K562 (cell line): ENCODE data around the gene ZNF821. TPM values are rescaled to one million over a fixed set of nuclear protein-coding genes. Genes with fewer than 3 reads are reported as not detected.

ENCODE experiments used
- ATAC-seq: fragments of 200-7000 bp; cut with Tn5 transposase; 3 replicates; pipeline ENCODE4 v1.9.1; 2020; ENCODE audit warnings: moderate library complexity
- BruUV-seq: library from RNA; stranded (reverse); fragments of 400-500 nt; replicated peaks from 2 replicates; lab custom pipeline; 2021; lab: Mats Ljungman, UMichigan
- CTCF ChIA-PET: fragments of 300-600 bp; formaldehyde crosslinking; extraction: SDS; loops from one replicate; lab custom pipeline; 2021; ENCODE audit warnings: low intra/inter-chr PET ratio; lab: Yijun Ruan, JAX
- POLR2A ChIA-PET: fragments of 300-600, 350-650 bp; sonication (Branson Sonifier 250); formaldehyde crosslinking; extraction: SDS; loops from one replicate; lab custom pipeline; 2021; ENCODE audit warnings: antibody characterized with exemption, inconsistent platforms; lab: Yijun Ruan, JAX
- DNase-seq, 4 experiments: peaks; one replicate each; pipeline versions ENCODE4 v3.0.0 to v3.0.0-alpha.2; 2011 to 2018; ENCODE audit warnings: low spot score in 3 of 4, mixed read lengths in 3 of 4; ENCODE audit errors: extremely low read depth in 1 of 4
- FAIRE-seq: peaks from 2 replicates; lab custom pipeline; 2011; peaks lifted over from hg19 to GRCh38; lab: Jason Lieb, UNC
- H2AFZ ChIP-seq: 2 replicates; pipeline ENCODE4 v1.6.0; 2011; ENCODE audit warnings: low read depth, low read length, control low read depth, inconsistent platforms
- H3K27ac ChIP-seq: fragments of 200-600 bp; 3 replicates; pipeline ENCODE4 v1.8.0; 2011; ENCODE audit warnings: low read depth, mild to moderate bottlenecking, control low read depth, inconsistent platforms, low read length, moderate library complexity, mixed read lengths; ENCODE audit errors: extremely low read depth
- H3K27me3 ChIP-seq, 2 experiments: fragments of 300-600 bp in 1 of 2; 2 replicates in 1 of 2; 3 replicates in 1 of 2; pipeline versions ENCODE4 v1.6.0 to v1.8.0; 2011; ENCODE audit warnings: inconsistent platforms in 2 of 2, low read length in 2 of 2, mild to moderate bottlenecking in 1 of 2, mixed read lengths in 1 of 2, moderate library complexity in 1 of 2; ENCODE audit not compliant: control insufficient read depth in 2 of 2, insufficient read depth in 2 of 2
- H3K36me3 ChIP-seq: fragments of 300-600 bp; 3 replicates; pipeline ENCODE4 v1.8.0; 2011; ENCODE audit warnings: mild to moderate bottlenecking, low read length, inconsistent platforms; ENCODE audit not compliant: control insufficient read depth, insufficient read depth
- H3K4me1 ChIP-seq, 2 experiments: fragments of 200-600 bp in 1 of 2; replicated peaks in 1 of 2; 2 replicates in 1 of 2; 3 replicates in 1 of 2; pipeline versions ENCODE4 v1.5.1 to v1.8.0; 2011; ENCODE audit warnings: inconsistent platforms in 2 of 2, low read length in 2 of 2, mild to moderate bottlenecking in 1 of 2, mixed read lengths in 1 of 2, moderate library complexity in 1 of 2; ENCODE audit not compliant: control insufficient read depth in 2 of 2, insufficient read depth in 2 of 2
- H3K4me2 ChIP-seq: 2 replicates; pipeline ENCODE4 v1.6.1; 2011; ENCODE audit warnings: low read length, control low read depth, inconsistent platforms, mixed read lengths; ENCODE audit not compliant: insufficient read depth
- H3K4me3 ChIP-seq: fragments of 200-600 bp; sonication (generic), shearing (Covaris generic); 2 replicates; pipeline ENCODE4 v1.5.1; 2016; ENCODE audit warnings: control low read depth, inconsistent platforms
- H3K79me2 ChIP-seq: fragments of 200-600 bp; 3 replicates; pipeline ENCODE4 v1.8.0; 2011; ENCODE audit warnings: low read length, inconsistent platforms; ENCODE audit not compliant: control insufficient read depth, insufficient read depth
- H3K9ac ChIP-seq, 2 experiments: 2 replicates each; pipeline versions ENCODE4 v1.6.0 to v1.6.1; 2011; ENCODE audit warnings: low read depth in 2 of 2, low read length in 2 of 2, control low read depth in 1 of 2, inconsistent platforms in 1 of 2, mild to moderate bottlenecking in 1 of 2, mixed read lengths in 1 of 2; ENCODE audit not compliant: insufficient read depth in 1 of 2
- H3K9me1 ChIP-seq: one replicate; pipeline ENCODE4 v1.6.0; 2011; ENCODE audit warnings: inconsistent platforms, mild to moderate bottlenecking, low read length, moderate library complexity; ENCODE audit not compliant: control insufficient read depth, insufficient read depth
- H3K9me3 ChIP-seq: replicated peaks from 2 replicates; pipeline ENCODE4 v1.5.1; 2011; ENCODE audit warnings: low read depth, low read length, inconsistent platforms; ENCODE audit not compliant: control insufficient read depth, insufficient read depth
- H4K20me1 ChIP-seq: replicated peaks from 2 replicates; pipeline ENCODE4 v1.6.1; 2011; ENCODE audit warnings: low read length, inconsistent platforms, mixed read lengths; ENCODE audit not compliant: control insufficient read depth, insufficient read depth
- ADNP ChIP-seq: fragments of 200-800 bp; sonication (Bioruptor generic); IDR thresholded peaks from 2 replicates; pipeline ENCODE4 v1.6.1; 2016; ENCODE audit warnings: missing genetic modification characterization, missing compliant biosample characterization
- ARID1B ChIP-seq: fragments of 450-650 bp; IDR thresholded peaks from 2 replicates; pipeline ENCODE4 v1.6.1; 2016; ENCODE audit warnings: antibody characterized with exemption, mild to moderate bottlenecking, inconsistent platforms
- ATF3 ChIP-seq, 2 experiments: fragments of 450-650 bp in 1 of 2; sonication (generic) in 1 of 2; formaldehyde crosslinking in 1 of 2; IDR thresholded peaks in 1 of 2; conservative IDR thresholded peaks in 1 of 2; 2 replicates each; pipeline versions ENCODE4 v1.6.1 to v1.8.1; 2016 to 2023; ENCODE audit warnings: mild to moderate bottlenecking in 2 of 2, moderate library complexity in 2 of 2, inconsistent platforms in 1 of 2, missing genetic modification reagents in 1 of 2
- DPF2 ChIP-seq: fragments of 450-650 bp; IDR thresholded peaks from 2 replicates; pipeline ENCODE4 v1.6.1; 2016
- FOSL1 ChIP-seq: fragments of 200-800 bp; sonication (Bioruptor generic); conservative IDR thresholded peaks from 2 replicates; pipeline ENCODE4 v1.6.1; 2016; ENCODE audit warnings: missing genetic modification characterization, missing compliant biosample characterization
- JUN ChIP-seq, 2 experiments: sonication (generic) in 1 of 2; formaldehyde crosslinking in 1 of 2; IDR thresholded peaks; 2 replicates each; pipeline versions ENCODE4 v1.6.1 to v1.8.0; 2012 to 2022; ENCODE audit warnings: borderline replicate concordance in 2 of 2, mild to moderate bottlenecking in 2 of 2, improper control_type of control experiment in 1 of 2, low read depth in 1 of 2, low read length in 1 of 2, missing genetic modification reagents in 1 of 2
- JUND ChIP-seq, 2 experiments: IDR thresholded peaks; 2 replicates in 1 of 2; 3 replicates in 1 of 2; pipeline ENCODE4 v1.6.1; 2011; ENCODE audit warnings: borderline replicate concordance in 2 of 2, low read depth in 2 of 2, low read length in 2 of 2, improper control_type of control experiment in 1 of 2, missing biosample characterization in 1 of 2, missing genetic modification characterization in 1 of 2, missing genetic modification reagents in 1 of 2
- PCBP2 ChIP-seq: fragments of 200-400 bp; formaldehyde crosslinking; IDR thresholded peaks from 2 replicates; pipeline ENCODE4 v1.6.1; 2018; ENCODE audit warnings: low read length, low read depth, mild to moderate bottlenecking, moderate library complexity; ENCODE audit not compliant: poor library complexity, severe bottlenecking
- POLR2A ChIP-seq: fragments of 450-650 bp; conservative IDR thresholded peaks from 2 replicates; pipeline ENCODE4 v1.6.1; 2016
- POLR2AphosphoS5 ChIP-seq: IDR thresholded peaks from 2 replicates; pipeline ENCODE4 v1.6.1; 2011; ENCODE audit warnings: mild to moderate bottlenecking, low read depth, low read length, moderate library complexity; ENCODE audit not compliant: control insufficient read depth, insufficient read depth
- SAFB ChIP-seq: fragments of 200-400 bp; formaldehyde crosslinking; IDR thresholded peaks from 2 replicates; pipeline ENCODE4 v1.6.1; 2017; ENCODE audit warnings: low read depth, low read length, borderline replicate concordance
- SMARCA4 ChIP-seq: fragments of 450-650 bp; IDR thresholded peaks from 2 replicates; pipeline ENCODE4 v1.6.1; 2016
- TSC22D4 ChIP-seq: fragments of 450-650 bp; IDR thresholded peaks from 2 replicates; pipeline ENCODE4 v1.6.1; 2016; ENCODE audit warnings: missing genetic modification characterization, missing biosample characterization, control low read depth
- XRCC5 ChIP-seq: fragments of 200-400 bp; formaldehyde crosslinking; IDR thresholded peaks from 2 replicates; pipeline ENCODE4 v1.6.1; 2017; ENCODE audit warnings: low read depth, mild to moderate bottlenecking, low read length
- ZMIZ1 ChIP-seq, 2 experiments: fragments of 150-350 bp in 1 of 2; IDR thresholded peaks; 2 replicates each; pipeline ENCODE4 v1.6.1; 2012 to 2016; ENCODE audit warnings: low read depth in 2 of 2, low read length in 2 of 2, mild to moderate bottlenecking in 1 of 2, moderate library complexity in 1 of 2
- ZNF184 ChIP-seq: sonication (generic); formaldehyde crosslinking; IDR thresholded peaks from 2 replicates; pipeline ENCODE4 v1.5.0; 2020; ENCODE audit warnings: missing genetic modification reagents
- ZNF583 ChIP-seq: fragments of 250-450 bp; sonication (Bioruptor Pico); IDR thresholded peaks from 2 replicates; pipeline ENCODE4 v1.4.0; 2020
- whole genome bisulfite sequencing: fragments of 100-300 bp; shearing (Covaris generic); methylation state at CpG from one replicate; pipeline ENCODE4 v1.1.6; 2016; ENCODE audit warnings: low coverage, mixed read lengths; ENCODE audit not compliant: insufficient coverage; ENCODE audit errors: missing lambda C conversion rate; 5-methylcytosine and 5-hydroxymethylcytosine counted together
- in situ Hi-C: fragments of 300-500 bp; cut with MboI; formaldehyde crosslinking; loops from 4 replicates; pipeline ENCODE4 v1.15.0; 2018; ENCODE audit warnings: inconsistent platforms, mixed read lengths
- intact Hi-C: fragments of 100-400 bp; cut with micrococcal nuclease; formaldehyde crosslinking; loops from 2 replicates; pipeline ENCODE4 v1.14.2; 2022
- polyA plus RNA-seq, 8 experiments: library from polyadenylated mRNA; depleted of rRNA in 4 of 8; stranded (reverse) in 5 of 8; unstranded in 3 of 8; fragments of >200 nt; fragmentation: Nextera tagmentation in 2 of 8; fragmentation: Illumina TruSeq in 1 of 8; extraction: Ambion mirVana in 2 of 8; extraction: Trizol in 1 of 8; gene quantifications; 2 replicates each; pipeline versions ENCODE4 v1.2.1 to v1.2.3, GENCODE V29; 2011 to 2014; ENCODE audit warnings: inconsistent platforms in 1 of 8, missing spikeins in 1 of 8
- total RNA-seq, 7 experiments: library from RNA; depleted of rRNA in 6 of 7; stranded (reverse); fragments of >200 nt in 6 of 7; fragmentation: Illumina TruSeq in 2 of 7; extraction: Trizol in 2 of 7; gene quantifications; 2 replicates each; pipeline versions ENCODE4 v1.2.1 to v1.2.3, GENCODE V29; 2011 to 2021; ENCODE audit warnings: low replicate concordance in 1 of 7

ZNF821 gene
- total and polyA plus RNA-seq, 9 of the 15 experiments (the other 6 are each of a cell fraction or from before 2014, with no cell fraction given): 0.38 to 5.6 (median 3.6) TPM

DNA sequence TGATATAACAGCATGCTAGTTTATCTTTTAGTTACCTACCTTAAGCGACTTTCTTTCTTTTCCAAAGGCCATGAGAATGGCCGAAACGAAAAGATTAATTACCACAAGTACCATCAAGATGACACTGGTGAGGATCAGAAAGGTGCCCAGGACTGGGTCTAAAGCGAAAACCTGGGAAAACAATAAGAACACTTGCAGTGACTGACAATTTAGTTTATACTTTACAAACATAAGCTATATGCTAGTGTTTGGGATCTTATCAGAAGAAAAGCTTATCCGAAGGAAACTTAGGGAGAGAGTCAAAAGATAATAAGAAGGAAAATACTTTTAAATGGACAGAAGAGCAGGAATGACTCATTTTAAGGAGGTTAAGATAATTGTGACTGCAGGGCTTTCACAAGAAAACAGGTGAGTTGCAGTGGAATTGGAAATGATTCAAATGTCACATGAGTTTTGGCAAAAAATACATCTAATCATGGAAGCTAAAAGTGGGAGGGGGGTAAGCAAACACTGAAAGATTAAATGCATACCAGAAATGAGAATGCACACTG, 46.1 kb upstream of the ZNF821 start:
- H3K9ac ChIP-seq: no peak overlapping the region
- no peaks in the 10 kb centered on the region for H3K27me3 ChIP-seq
- peaks cover 0 to 7% of the 10 kb centered on the region in 2 experiments; a peak in 2 of 5 replicates for H3K4me1 ChIP-seq
- FAIRE-seq: no peak
- H3K9me3 ChIP-seq: no peaks in the 10 kb centered on the region
- no peak overlapping the region for H3K4me3 ChIP-seq
- no peak overlapping the region for H3K27ac ChIP-seq
- ChIA-PET CTCF (no interaction called here), POLR2A (interaction anchor here (0.8 to 2.3 kb wide), 6 partner anchors 8 to 33 kb away, joined by 3 to 26 read pairs (median 4); no protein-coding TSS in a partner anchor)
- DNase-seq: no peak
- BruUV-seq: no TSS peak
- intact Hi-C loops: no loop called here
- peaks cover 5% of the 10 kb centered on the region; the same call in 2 of the 3 replicates for H3K79me2 ChIP-seq
- peaks cover 8% of the 10 kb centered on the region; the same call in 1 of the 2 replicates for H4K20me1 ChIP-seq
- no peaks in the 10 kb centered on the region for H3K9me1 ChIP-seq
- in situ Hi-C loops: no loop called here
- H3K36me3 ChIP-seq: peaks cover 72% of the 10 kb centered on the region
- WGBS: 61% methylated on average over 5 of the region's 5 CpGs
- H3K4me2 ChIP-seq: no peak overlapping the region
- no peak overlapping the region for H2AFZ ChIP-seq
- no peak for ATAC-seq
- TF ChIP-seq SMARCA4 (peak; percentile 30; the same call in 1 of the 2 replicates), ZNF184 (CRISPR knock-in tag) (no peak), ZNF583 (no peak), DPF2 (peak; percentile 26; the same call in 1 of the 2 replicates), JUN (IDR thresholded peaks at IDR 0.05; ENCODE audit: borderline replicate concordance, low read depth, low read length) (0 out of 2 replicates have a peak, but pooled peaks have one; percentile 25), JUN (CRISPR knock-in tag; IDR thresholded peaks at IDR 0.05; ENCODE audit: borderline replicate concordance) (no peak), POLR2AphosphoS5 (peak; percentile 11; the same call in 1 of the 2 replicates), XRCC5 (no peak), POLR2A (0 out of 2 replicates have a peak, but pooled peaks have one; percentile 17), PCBP2 (no peak), TSC22D4 (tag) (no peak), JUND (IDR thresholded peaks at IDR 0.05; ENCODE audit: borderline replicate concordance, low read depth, low read length) (peak; percentile 53; the same call in 1 of the 2 replicates), JUND (tag; IDR thresholded peaks at IDR 0.05; ENCODE audit: borderline replicate concordance, low read depth, low read length) (peak; percentile 74; the same call in 1 of the 3 replicates), ZMIZ1 (IDR thresholded peaks at IDR 0.05; ENCODE audit: low read depth in 2 of 2, low read length in 2 of 2) (no peak), FOSL1 (peak; percentile 86), ARID1B (peak; percentile 34; the same call in 1 of the 2 replicates), ATF3 (IDR thresholded peaks at IDR 0.05) (peak; percentile 59), ATF3 (CRISPR knock-in tag; conservative IDR thresholded peaks at IDR 0.05) (no peak), ADNP (tag) (peak; percentile 45; the same call in 1 of the 2 replicates), SAFB (no peak)
